HG02571 (cell line): ENCODE data around the gene RHOF.
A peak's percentile ranks its signal among the peaks of the same experiment; 100 is the strongest.

Experiments
- ATAC-seq: cut with Tn5 transposase; IDR thresholded peaks from one replicate; pipeline ENCODE4 v1.9.1; 2021; ENCODE audit warnings: mild to moderate bottlenecking, moderate library complexity; ENCODE audit not compliant: unreplicated experiment

The RHOF gene

GRCh38 chr12:121805171-121806008 is 11.9 kb upstream of the RHOF start:
- no peak for ATAC-seq

- no peak for ATAC-seq
These were observed 11.1 kb upstream of the RHOF start for GRCh38 chr12:121804417-121805111.

- no peak for ATAC-seq
These were observed 10.5 kb upstream of the RHOF start, which contains the start of gene SETD1B for GRCh38 chr12:121803861-121804416. SETD1B (plus strand) TSS chr12:121804009; CDS start chr12:121804738, 729 bp downstream.

GRCh38 chr12:121802843-121803698 is 9.6 kb upstream of the RHOF start:
- peak; percentile 25 for ATAC-seq

GRCh38 chr12:121802485-121802842 is 9.0 kb upstream of the RHOF start:
- ATAC-seq: no peak

GRCh38 chr12:121801595-121802484 is 8.4 kb upstream of the RHOF start:
- no peak for ATAC-seq

GRCh38 chr12:121800694-121801594 is 7.5 kb upstream of the RHOF start:
- no peak for ATAC-seq

GRCh38 chr12:121799842-121800693 is 6.6 kb upstream of the RHOF start:
- peak; percentile 28 for ATAC-seq

GRCh38 chr12:121799156-121799841 is 5.8 kb upstream of the RHOF start:
- no peak for ATAC-seq

GRCh38 chr12:121798787-121799155 is 5.3 kb upstream of the RHOF start:
- ATAC-seq: no peak

GRCh38 chr12:121797937-121798786 is 4.7 kb upstream of the RHOF start:
- ATAC-seq: no peak

- no peak for ATAC-seq
These were observed 3.6 kb upstream of the RHOF start for GRCh38 chr12:121796855-121797751.

GRCh38 chr12:121795034-121795968 is 1.8 kb upstream of the RHOF start:
- no peak for ATAC-seq

GRCh38 chr12:121794534-121795033 is 1.1 kb upstream of the RHOF start:
- no peak for ATAC-seq
